RPMI8226 (cell line): ENCODE measurements around the gene ESF1.

Experiments used
- DNase-seq: peaks from one replicate; pipeline ENCODE4 v3.0.0-alpha.2; 2015

Gene ESF1

DNA sequence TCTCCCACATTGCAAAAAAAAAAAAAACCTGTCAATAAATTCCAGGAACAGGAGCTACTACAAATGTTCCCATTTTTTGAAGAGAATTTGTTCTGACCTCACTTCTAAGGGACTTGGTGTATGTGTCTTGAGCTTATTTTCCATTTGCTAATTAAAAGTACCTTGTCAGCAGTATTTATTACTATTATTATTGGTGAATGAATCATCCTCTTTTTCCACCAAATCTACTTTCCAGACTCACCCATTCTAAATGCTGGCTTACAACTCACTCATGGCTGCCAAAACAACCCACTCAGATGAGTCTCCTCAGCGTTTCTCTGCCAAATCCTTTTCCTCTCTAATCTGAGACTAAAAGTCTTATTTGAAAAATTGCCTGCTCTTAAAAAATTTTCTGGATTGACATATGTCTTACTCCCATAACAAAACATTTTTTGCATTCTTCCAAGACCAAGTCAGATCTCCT, 112.8 kb downstream of the ESF1 start:
- no peak for DNase-seq

DNA sequence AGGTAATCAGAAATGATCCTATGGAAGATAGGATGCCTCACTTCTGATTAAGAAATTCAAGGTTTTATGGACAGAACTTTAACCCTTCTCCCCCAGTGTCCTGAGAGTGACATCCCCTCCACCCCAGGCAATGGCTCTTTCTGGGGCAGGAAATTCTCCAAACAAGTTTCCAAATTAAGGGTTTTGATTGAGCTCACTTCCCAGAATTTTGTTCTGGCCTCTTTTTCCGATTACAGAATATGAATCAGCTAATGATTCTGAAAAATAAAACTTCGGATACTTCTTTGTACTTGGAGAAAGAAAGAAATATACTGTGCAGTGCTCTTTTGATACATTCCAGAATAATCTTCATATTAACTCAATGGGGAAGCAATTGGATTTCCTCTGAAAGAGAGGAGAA, 113.2 kb downstream of the ESF1 start:
- DNase-seq = no peak

DNA sequence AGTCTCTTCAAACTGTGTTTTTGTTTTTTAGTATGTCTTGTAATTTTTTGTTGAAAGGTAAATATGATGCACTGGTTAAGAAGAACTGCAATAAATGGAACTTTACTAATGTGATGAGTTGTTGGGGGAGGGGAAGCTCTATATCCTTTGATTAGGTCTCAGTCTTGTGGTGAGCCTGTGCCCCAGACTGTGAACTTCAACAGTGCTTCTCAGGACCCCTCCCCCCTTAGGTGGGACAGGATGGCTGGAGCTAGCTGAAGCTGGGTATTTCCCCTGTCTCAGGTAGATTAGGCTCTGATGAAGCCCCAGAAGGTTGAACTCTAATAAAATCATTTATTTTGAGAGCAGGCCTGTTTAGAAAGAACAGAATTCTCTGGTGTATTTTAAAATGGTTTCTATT, 114.6 kb downstream of the ESF1 start:
- no peak for DNase-seq

DNA sequence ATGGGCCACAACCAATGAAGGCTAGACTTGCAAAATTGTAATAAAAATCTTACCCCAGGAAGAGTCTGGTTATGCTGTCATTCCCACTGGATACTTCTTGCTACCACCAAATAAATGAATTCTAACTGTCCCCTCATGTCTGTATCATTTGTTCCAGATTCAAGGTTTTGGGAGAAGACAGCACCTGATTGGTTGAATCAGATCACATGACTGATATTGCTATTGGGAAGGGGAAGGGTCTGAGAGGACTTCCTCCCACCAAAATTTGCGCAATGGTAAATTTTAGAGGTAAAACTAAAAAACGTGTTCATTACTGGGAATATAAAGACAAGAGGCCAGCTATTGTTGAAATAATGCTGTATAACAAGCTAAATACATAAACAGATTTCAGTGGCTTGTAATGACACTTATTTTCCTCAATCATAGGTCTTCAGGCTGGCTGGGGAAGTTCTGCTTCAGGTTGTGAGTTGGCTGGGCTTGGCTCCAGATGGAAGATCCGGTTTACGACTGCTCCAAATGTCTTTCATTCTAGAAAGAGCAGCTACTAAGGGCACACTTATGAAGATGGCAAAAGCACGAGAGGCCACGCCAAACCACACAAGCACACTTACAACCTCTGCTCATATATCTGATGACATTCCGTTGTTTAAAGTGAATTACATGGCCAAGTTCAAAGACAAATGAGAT, 118.9 kb downstream of the ESF1 start:
- DNase-seq = peak; percentile 20
